ENCODE results near the gene USP5. TPM values are rescaled to one million over a fixed set of nuclear protein-coding genes. Genes with fewer than 3 reads are reported as not detected.

Gene USP5
- polyA plus RNA-seq, 1 donor from 2014 or later, result 130 TPM

DNA sequence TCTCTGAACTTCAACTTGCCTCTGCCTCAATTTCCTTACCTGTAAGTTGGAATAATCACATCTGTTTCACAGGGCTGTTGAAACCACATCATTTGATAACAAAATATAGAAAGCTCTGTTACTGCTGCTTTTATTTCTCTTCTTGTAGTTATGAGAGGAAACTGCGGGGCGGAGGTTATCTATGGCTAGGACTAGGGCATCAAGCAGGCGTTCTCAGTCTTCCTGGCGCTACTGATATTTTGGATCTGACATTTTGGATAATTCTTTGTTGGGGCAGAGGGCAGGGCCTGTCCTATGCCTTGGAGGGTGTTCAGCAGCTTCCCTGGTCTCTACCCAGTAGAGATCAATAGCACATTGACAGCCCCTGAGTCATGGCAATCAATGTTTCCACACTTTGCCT is 19.8 kb upstream of the USP5 start:
- Histone ChIP-seq H3K36me3 (ENCODE audit: insufficient read depth, low read length) (no peaks in the 10 kb centered on the region), H4K20me1 (ENCODE audit: insufficient read depth) (no peaks in the 10 kb centered on the region), H3K9me2 (ENCODE audit: insufficient read depth, low read length) (no peaks in the 10 kb centered on the region), H3K4me3 (ENCODE audit: low read length) (no peak overlapping the region), H3F3A (ENCODE audit: insufficient read depth, low read length, poor library complexity, severe bottlenecking) (peaks cover 4% of the 10 kb centered on the region), H3K9me3 (ENCODE audit: low read length) (no peaks in the 10 kb centered on the region), H3K79me2 (replicated peaks; ENCODE audit: insufficient read depth, low read length) (peaks cover 17% of the 10 kb centered on the region), H2AFZ (ENCODE audit: low read depth, low read length) (no peak overlapping the region), H3K27me3 (ENCODE audit: insufficient read depth, low read depth, low read length) (no peaks in the 10 kb centered on the region), H3K4me2 (ENCODE audit: low read length) (no peak overlapping the region), H3K9ac (ENCODE audit: low read length) (no peak overlapping the region), H3K27ac (ENCODE audit: low read length) (no peak overlapping the region)
- TF ChIP-seq CTCF (IDR thresholded peaks at IDR 0.05; ENCODE audit: poor library complexity, severe bottlenecking) (no peak), MXI1 (conservative IDR thresholded peaks at IDR 0.05; ENCODE audit: poor library complexity, severe bottlenecking) (no peak), EZH2 (IDR thresholded peaks at IDR 0.05; ENCODE audit: borderline replicate concordance, insufficient read depth, low read length, poor library complexity, severe bottlenecking) (no peak), TAF1 (IDR thresholded peaks at IDR 0.05; ENCODE audit: low read depth) (no peak), POLR2AphosphoS5 (IDR thresholded peaks at IDR 0.05) (no peak), SMC3 (conservative IDR thresholded peaks at IDR 0.05; ENCODE audit: poor library complexity) (no peak), REST (IDR thresholded peaks at IDR 0.05; ENCODE audit: borderline replicate concordance) (no peak), EP300 (conservative IDR thresholded peaks at IDR 0.05; ENCODE audit: poor library complexity, severe bottlenecking) (no peak), RAD21 (conservative IDR thresholded peaks at IDR 0.05) (no peak)

DNA sequence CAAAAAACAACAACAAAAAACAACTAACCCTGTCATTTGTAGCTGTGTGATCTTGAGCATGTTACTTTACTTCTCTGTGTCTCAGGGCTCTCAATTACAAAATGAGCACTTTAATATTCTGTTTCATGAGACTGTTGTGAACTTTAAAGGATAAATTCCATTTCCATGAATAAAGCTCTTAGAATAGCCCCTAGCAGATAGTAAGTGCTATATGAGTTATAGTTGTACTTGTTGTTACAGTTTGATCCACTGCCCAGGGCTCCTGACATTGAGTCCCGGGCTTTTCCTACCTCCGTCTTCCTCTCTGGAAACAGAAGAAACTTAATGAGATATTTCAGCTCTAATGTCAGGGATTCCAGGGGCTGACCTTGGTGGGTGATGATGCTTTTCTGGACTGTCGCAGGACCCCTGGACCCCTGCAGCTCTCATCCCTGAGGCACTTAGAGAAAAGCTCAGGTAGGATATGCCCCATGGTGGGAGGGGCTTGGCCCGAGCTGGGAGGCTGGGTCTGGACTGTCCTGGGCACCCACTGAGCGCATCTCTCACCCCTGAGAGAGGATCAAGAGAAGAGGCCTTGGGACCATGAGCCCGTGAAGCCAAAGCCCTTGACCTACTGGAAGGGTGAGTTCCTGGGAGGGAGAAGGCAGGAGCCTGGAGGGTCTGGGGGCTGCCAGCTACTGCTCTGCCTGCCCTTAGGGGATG is 18.6 kb upstream of the USP5 start:
- Histone ChIP-seq H3F3A (ENCODE audit: insufficient read depth, low read length, poor library complexity, severe bottlenecking) (no peaks in the 10 kb centered on the region), H3K4me3 (ENCODE audit: low read length) (no peak overlapping the region), H3K27me3 (ENCODE audit: insufficient read depth, low read depth, low read length) (no peaks in the 10 kb centered on the region), H3K9me2 (ENCODE audit: insufficient read depth, low read length) (no peaks in the 10 kb centered on the region), H2AFZ (ENCODE audit: low read depth, low read length) (no peak overlapping the region), H3K9me3 (ENCODE audit: low read length) (no peaks in the 10 kb centered on the region), H3K9ac (ENCODE audit: low read length) (no peak overlapping the region), H3K79me2 (replicated peaks; ENCODE audit: insufficient read depth, low read length) (peaks cover 17% of the 10 kb centered on the region), H4K20me1 (ENCODE audit: insufficient read depth) (no peaks in the 10 kb centered on the region), H3K4me2 (ENCODE audit: low read length) (no peak overlapping the region), H3K36me3 (ENCODE audit: insufficient read depth, low read length) (no peaks in the 10 kb centered on the region), H3K27ac (ENCODE audit: low read length) (no peak overlapping the region)
- TF ChIP-seq EP300 (conservative IDR thresholded peaks at IDR 0.05; ENCODE audit: poor library complexity, severe bottlenecking), result no peak
- no peak for TF ChIP-seq RAD21 (conservative IDR thresholded peaks at IDR 0.05)
- TF ChIP-seq TAF1 (IDR thresholded peaks at IDR 0.05; ENCODE audit: low read depth), result no peak
